Calu3 (cell line): Measurements from ENCODE around the gene FER1L5. TPM values are rescaled to one million over a fixed set of nuclear protein-coding genes. Genes with fewer than 3 reads are reported as not detected.
"Not testable (repeated sequence)": the region's sequence is repeated elsewhere in the genome, so short reads cannot be mapped to it uniquely, and the experiment has no call there.

ENCODE experiments used
- BruUV-seq: library from RNA; stranded (reverse); fragments of 400-500 nt; replicated peaks from 2 replicates; lab custom pipeline; 2021; lab: Mats Ljungman, UMichigan
- CTCF ChIA-PET: fragments of 300-600 bp; sonication (Branson Sonifier 250); formaldehyde crosslinking; loops from one replicate; lab custom pipeline; 2022; ENCODE audit warnings: antibody characterized with exemption; lab: Charles Lee
- DNase-seq: peaks from one replicate; pipeline ENCODE4 v3.0.0; 2022
- H3K27ac Mint-ChIP-seq: one replicate; pipeline ENCODE4 v1.8.0; 2022; ENCODE audit warnings: mixed read lengths; ENCODE audit not compliant: unreplicated experiment
- H3K27me3 Mint-ChIP-seq: one replicate; pipeline ENCODE4 v1.8.0; 2022; ENCODE audit warnings: mixed read lengths; ENCODE audit not compliant: unreplicated experiment
- H3K36me3 Mint-ChIP-seq: one replicate; pipeline ENCODE4 v1.8.0; 2022; ENCODE audit warnings: mild to moderate bottlenecking, moderate library complexity, mixed read lengths; ENCODE audit not compliant: insufficient read depth, unreplicated experiment
- H3K4me1 Mint-ChIP-seq: one replicate; pipeline ENCODE4 v1.8.0; 2022; ENCODE audit warnings: mild to moderate bottlenecking, low read depth, mixed read lengths; ENCODE audit not compliant: unreplicated experiment
- H3K4me3 Mint-ChIP-seq: one replicate; pipeline ENCODE4 v1.8.0; 2022; ENCODE audit warnings: mild to moderate bottlenecking, low read depth, moderate library complexity, mixed read lengths; ENCODE audit not compliant: unreplicated experiment
- H3K9me3 Mint-ChIP-seq: one replicate; pipeline ENCODE4 v1.8.0; 2022; ENCODE audit warnings: low read depth, mixed read lengths; ENCODE audit not compliant: unreplicated experiment
- CTCF ChIP-seq: fragments of 200-600 bp; IDR thresholded peaks from one replicate; pipeline ENCODE4 v1.8.0; 2022; ENCODE audit warnings: antibody characterized with exemption; ENCODE audit not compliant: unreplicated experiment
- intact Hi-C: fragments of 100-400 bp; cut with micrococcal nuclease; formaldehyde crosslinking; loops from one replicate; pipeline ENCODE4 v1.10.0; 2022; ENCODE audit not compliant: unreplicated experiment
- total RNA-seq: library from RNA; stranded (reverse); gene quantifications from 2 replicates; pipeline ENCODE4 v1.2.3, GENCODE V29; 2022

FER1L5 gene
- total RNA-seq, 1 experiment from 2014 or later: not detected

DNA sequence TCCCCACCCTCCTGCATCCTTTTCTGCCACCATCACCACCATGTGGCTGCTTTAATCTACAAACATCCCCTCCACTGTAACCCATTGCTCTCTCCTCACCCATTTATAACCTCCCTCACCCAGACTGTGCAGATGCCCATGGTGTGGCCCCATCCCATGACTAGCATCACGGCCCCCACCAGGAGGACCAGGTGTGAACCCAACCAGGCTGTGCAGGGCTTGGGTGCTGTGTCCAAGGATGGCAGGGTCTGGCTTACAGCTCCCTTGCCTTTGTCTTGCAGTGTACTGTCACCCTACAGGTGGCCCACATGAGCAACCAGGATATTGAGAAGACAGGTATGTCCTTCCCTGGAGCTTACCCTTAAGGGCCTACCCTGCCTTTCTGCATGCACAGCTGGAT, 6.8 kb downstream of the FER1L5 start:
- no peaks in the 10 kb centered on the region for H3K4me1 Mint-ChIP-seq
- DNase-seq: no peak
- no peaks in the 10 kb centered on the region for H3K36me3 Mint-ChIP-seq
- H3K4me3 Mint-ChIP-seq: no peak overlapping the region
- peaks cover 43% of the 10 kb centered on the region for H3K27me3 Mint-ChIP-seq
- no peak for TF ChIP-seq CTCF
- CTCF ChIA-PET: interaction anchor here (1.0 kb wide), 1 partner anchor 18 kb away, joined by 3 read pairs; no protein-coding TSS in a partner anchor
- no TSS peak for BruUV-seq
- H3K27ac Mint-ChIP-seq: no peak overlapping the region
- peaks cover 2% of the 10 kb centered on the region for H3K9me3 Mint-ChIP-seq
- intact Hi-C loops: no loop called here

GRCh38 chr2:96651793-96652192, 9.2 kb downstream of the FER1L5 start:
- CTCF ChIA-PET: no interaction called here
- Mint-ChIP-seq H3K4me3 (no peak overlapping the region), H3K27me3 (peaks cover 43% of the 10 kb centered on the region), H3K36me3 (no peaks in the 10 kb centered on the region), H3K27ac (no peak overlapping the region), H3K4me1 (no peaks in the 10 kb centered on the region), H3K9me3 (peaks cover 2% of the 10 kb centered on the region)
- DNase-seq: no peak
- intact Hi-C loops: no loop called here
- BruUV-seq: no TSS peak
- no peak for TF ChIP-seq CTCF

- BruUV-seq, CTCF ChIA-PET, H3K4me3 Mint-ChIP-seq: not testable (repeated sequence)
Observed at GRCh38 chr2:96654791-96655190, 12.2 kb downstream of the FER1L5 start.

DNA sequence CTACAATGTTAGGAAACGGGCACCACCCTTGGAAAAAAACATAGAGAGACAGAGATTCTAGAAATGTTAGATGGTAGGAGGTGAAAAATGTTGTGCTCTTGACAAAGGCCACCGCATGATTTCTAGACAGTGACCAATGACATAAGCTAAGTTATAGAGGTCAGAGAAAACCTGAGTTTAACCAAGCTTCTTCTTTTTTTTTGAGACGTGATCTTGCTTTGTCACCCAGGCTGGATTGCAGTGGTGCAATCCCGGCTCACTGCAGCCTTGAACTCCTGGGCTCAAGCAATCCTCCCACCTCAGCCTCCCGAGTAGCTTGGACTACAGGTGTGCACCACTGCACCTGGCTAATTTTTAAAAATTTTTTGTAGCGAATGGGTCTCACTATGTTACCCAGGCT, 13.0 kb downstream of the FER1L5 start:
- no peak overlapping the region for H3K27ac Mint-ChIP-seq
- no peak for DNase-seq
- H3K27me3 Mint-ChIP-seq: peaks cover 22% of the 10 kb centered on the region

More at GRCh38 chr2:96654791-96655190, 12.2 kb downstream of the FER1L5 start:
- Mint-ChIP-seq H3K27ac (peak overlapping the region; percentile 35), H3K27me3 (peaks cover 25% of the 10 kb centered on the region)
- H3K9me3 Mint-ChIP-seq, H3K36me3 Mint-ChIP-seq, H3K4me1 Mint-ChIP-seq, intact Hi-C loops, DNase-seq: not testable (repeated sequence)

More for the DNA sequence above, 13.0 kb downstream of the FER1L5 start:
- intact Hi-C loops: no loop called here
- no peak overlapping the region for H3K4me3 Mint-ChIP-seq
- BruUV-seq: no TSS peak
- CTCF ChIA-PET: no interaction called here
- no peaks in the 10 kb centered on the region for H3K36me3 Mint-ChIP-seq
- TF ChIP-seq CTCF: no peak
- H3K9me3 Mint-ChIP-seq: peaks cover 2% of the 10 kb centered on the region
- H3K4me1 Mint-ChIP-seq: no peaks in the 10 kb centered on the region
